Putamen (tissue), 1 donor: ENCODE measurements around the gene RSL1D1.

Experiments
- DNase-seq: peaks from one replicate; pipeline ENCODE4 v3.0.0-alpha.2; 2016; ENCODE audit warnings: low spot score

The RSL1D1 gene

DNA sequence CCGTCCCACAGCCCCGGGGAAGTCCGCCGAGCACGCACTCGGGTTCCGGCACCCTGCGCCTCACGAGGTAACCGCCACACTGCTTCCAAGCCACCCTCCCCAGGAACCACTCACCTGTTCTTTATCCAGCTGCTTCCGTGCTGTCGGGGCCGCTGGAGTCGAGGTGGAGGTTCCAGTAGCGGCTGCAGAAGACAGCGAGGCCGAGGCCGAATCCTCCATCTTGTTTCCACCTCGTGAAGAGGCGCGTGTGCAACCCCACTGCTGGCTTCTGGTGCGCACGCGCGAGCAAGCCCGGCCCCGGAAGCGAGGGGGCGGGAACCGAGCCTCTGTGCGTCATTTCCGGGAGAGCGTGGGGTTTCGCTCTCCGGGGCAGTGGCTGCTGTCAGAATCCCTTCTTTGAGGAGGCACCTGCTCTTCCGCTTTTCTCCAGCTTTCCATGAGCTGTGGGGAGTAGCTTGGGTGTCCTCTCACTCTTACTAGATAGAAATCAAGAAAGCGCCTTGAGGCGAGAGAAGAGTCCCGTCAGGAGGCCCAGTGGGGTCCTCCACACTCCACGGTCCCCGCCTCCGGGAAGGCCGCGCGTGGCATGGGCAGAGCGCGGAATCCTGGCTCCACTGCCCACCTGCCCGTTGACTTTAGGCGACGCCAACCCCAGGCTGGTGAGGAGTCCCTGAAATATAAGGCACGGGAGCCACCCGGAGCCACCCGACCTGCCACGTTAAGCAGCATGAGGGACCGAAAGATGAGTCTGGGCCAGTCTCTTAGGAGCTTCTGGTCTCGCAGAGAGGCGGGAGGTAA is at the start of gene RSL1D1:
Gene RSL1D1, minus strand, starts transcription at position 249 of the 798 bp plus-strand sequence. Its CDS starts 30 bp downstream, at position 219.
- peak; percentile 93 for DNase-seq

DNA sequence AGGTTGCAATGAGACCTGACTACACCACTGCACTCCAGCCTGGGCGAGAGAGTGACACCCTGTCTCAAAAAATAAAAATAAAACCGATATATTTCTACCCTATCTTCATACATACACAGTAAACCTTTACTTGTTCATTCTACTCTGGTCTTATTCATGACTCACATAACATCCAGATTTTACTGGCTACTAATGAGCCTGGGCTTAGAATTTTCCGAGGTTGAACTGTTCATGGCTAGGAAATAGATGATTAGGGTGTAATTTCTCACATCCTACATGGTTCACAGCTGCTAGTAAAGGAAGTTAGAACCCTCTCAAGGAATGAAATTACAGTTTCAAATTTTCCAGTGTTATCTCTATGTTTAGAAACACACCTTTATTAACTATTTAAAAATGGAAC is 49.7 kb upstream of the RSL1D1 start:
- no peak for DNase-seq

DNA sequence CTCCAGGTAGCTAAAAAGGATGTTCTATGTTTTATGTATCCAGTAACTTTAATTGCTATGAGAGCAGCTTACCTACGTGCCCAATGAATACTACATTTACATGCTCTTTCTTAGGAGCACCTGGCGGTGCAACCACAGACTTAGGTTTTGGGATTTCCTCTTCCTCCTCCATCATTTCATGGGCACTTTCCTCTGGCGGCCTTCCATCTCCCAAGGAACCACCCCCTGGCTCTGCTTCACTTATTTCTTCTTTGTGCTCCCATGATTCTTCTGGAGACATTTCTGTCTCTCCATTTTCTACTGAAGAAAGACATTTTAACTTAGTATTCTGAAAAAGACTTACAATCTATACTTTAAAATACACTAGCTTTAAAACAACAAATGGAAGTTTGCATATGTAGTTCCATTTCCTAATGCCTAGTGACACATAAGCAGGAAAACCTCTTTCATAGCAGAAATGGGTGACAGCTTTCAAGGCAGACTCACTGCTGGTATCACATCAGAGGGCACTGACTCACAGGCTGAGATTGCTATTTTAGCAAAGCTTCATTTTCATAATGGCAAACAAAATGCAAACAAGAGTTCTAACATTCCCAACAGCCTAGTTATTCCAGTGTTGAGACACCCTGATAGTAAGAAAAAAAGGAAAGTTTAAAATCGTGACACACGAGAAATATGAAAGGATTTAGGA is 45.3 kb upstream of the RSL1D1 start:
- DNase-seq, result no peak

DNA sequence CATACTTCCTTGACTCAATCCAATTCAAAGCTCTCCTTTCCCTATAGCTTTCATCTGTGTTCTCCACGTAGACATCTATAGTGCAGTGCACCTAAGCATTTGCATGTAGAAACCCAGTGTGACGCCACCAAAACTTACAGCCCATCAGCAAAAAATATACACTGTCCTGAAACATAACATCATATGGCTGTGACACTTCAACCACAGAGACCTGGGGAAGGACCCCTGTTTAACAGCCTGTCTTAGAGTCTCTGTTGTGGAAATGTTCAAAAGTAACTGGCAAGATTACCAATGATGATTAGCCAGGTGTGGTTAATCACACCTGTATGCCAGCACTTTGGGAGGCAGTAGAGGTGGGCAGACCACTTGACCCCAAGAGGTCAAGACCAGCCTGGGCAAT is 42.2 kb upstream of the RSL1D1 start:
- DNase-seq, result no peak

DNA sequence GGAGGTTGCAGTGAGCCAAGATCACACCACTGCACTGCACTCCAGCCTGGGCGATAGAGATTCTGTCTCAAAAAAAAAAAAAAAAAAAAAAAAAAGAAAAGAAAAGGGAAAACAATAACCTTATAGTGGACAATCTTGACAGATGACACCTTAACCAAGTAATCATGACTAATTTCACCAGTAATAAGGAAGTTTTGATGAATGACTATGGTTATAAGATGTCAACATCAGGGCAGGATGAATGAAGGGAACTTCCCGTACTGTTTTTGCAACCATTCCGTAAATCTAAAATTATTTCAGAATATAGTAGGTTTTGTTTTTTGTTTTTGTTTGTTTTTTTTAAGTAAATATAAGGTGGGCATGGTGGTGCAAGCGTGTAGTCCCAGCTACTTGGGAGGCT is 41.4 kb upstream of the RSL1D1 start:
- no peak for DNase-seq

DNA sequence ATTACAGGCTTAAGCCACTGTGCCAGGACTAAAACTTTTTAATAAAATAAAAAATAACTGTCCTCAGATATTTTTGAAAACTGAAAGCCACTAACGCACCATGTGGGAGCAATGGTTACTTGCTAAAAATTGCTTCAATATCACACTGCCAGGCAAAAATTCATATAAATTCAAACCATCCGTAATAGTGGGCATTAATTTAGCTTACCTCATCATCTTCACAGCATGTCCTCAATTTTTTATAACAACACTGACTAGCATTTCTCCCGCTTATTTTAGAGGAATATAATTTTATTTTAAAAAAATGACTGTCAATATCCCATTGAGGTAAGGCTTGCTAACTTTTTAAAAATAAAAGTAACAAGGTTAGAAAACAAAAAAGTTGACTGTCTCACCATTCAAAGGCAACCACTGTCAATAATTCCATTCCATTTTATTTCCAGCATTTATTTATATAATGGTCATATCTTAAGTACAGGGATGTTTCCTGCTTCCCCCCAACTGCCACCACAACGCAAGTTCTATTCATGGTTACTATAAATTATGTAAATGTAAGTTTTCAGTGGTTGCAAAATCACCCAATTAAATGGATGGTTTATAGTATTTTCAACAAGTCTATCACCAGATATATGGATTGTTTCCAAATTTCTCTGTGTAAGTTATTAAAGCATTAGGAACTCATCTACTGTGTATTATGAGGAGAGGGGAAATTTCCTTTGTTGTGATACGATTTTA is 39.1 kb upstream of the RSL1D1 start:
- DNase-seq, result no peak

DNA sequence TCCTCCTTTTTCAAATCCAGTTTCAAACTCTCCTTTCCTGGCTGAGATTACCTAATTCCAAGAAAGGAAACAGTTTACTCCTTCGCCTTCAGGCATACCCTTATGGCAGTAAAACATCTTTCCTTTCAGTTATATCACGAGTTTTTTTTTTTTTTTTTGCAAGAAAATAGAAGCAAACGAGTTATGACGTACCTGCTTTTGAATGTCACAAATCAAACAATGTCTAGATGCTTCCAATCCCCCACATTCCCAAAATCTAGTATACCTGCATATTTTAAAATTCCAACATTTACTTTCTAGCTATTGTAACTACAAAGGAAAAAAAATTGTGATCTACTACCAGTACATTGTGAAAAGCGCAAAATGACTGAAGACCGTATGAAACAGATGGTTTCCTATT is 35.5 kb upstream of the RSL1D1 start:
- DNase-seq, result no peak

DNA sequence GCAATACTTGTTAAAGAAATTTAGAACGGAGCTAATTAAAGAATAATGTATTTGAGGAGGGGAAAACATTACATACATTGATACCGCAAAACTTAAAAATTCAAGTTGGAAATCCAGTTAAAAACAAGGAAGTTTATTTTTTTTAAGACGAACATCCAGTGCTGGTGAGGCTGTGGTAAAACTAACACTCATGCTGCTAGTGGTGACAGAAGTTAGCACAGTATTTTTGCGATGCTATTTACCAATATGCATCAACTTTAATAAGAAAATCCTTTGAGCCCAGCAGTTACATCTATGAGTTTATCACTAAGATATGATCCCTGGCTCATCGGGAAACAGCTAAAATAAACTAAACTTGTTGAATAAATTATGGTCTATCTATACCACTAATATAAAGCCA is 32.7 kb upstream of the RSL1D1 start:
- no peak for DNase-seq

DNA sequence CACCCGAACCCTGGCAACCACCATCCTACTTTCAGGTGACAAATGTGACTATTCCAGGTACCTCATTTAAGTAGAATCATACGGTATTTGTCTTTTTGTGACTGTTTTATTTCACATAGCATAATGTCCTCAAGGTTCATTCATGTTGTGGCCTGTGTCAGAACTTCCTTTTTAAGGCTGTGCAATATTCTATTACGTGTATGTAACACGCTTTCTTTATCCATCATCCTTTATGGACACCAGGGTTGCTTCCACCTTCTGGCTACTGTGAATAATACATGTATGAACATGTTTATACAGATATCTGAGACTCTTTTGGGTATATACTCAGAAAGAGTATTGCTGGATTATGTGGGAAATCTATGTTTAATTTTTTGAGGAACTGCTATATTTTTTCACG is 28.7 kb upstream of the RSL1D1 start:
- DNase-seq, result no peak

DNA sequence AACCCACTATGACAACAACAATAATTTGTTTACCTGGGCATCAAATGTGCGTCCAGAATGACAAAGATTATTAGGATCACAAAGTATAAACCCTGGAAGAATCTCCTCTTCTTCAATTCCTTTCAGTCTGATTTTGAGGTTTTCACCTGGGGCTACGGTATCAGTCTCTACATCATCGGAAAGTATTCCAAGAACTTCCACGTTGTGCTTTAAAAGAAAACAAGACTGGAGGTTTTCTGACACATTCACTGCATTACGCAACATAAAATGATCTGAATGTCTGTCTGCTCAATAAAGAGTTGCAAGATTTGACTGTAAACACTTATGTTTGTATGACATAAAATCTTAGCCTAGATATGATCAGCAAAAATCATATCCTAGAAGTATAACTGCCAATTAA is 26.0 kb upstream of the RSL1D1 start:
- DNase-seq, result no peak

DNA sequence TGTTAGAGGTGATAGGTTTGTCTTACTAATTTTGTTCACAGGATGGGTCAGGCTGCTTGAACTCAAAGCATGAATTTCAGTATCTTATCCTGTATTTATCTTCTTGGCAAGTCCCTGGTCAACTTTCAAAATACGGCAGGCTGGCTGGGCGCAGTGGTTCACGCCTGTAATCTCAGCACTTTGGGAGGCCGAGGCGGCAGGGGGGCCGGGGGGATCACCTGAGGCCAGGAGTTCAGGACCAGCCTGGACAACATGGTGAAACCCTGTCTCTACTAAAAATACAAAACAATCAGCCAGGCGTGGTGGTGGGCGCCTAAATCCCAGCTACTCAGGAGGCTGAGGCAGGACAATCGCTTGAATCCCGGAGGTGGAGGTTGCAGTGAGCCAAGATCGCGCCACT is 25.0 kb upstream of the RSL1D1 start:
- no peak for DNase-seq

DNA sequence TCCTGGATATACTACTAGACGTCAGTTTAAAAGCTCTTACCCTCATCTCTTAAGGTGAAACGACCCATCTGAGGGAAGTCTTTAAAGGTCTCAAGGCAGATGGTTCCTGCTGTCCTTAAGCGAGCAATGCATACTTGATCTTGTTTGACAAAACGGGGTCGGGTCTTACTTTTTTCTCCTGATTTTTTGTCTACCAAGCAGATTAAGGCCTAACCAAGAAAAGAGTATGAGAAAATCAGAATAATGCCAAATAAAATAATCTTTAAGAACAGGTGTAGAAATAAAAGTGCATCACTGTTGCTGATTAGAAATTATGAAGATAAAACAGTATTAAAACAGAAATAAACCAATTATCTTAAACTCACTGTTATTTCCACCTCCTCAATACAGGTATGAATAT is 24.4 kb upstream of the RSL1D1 start:
- DNase-seq, result no peak

DNA sequence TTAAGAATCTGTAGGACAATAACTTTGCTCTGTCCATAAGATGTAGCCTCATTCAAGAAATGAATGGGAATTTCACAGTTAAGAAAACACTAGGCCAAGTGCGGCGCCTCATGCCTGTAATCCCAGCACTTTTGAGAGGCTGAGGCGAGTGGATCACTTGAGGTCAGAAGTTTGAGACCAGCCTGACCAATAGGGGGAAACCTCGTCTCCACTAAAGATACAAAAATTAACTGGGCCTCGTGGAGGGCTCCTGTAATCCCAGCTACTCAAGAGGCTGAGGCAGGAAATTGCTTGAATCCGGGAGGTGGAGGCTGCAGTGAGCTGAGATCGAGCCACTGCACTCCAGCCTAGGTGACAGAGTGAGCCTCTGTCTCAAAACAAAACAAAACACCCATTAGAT is 19.9 kb upstream of the RSL1D1 start:
- DNase-seq, result no peak

DNA sequence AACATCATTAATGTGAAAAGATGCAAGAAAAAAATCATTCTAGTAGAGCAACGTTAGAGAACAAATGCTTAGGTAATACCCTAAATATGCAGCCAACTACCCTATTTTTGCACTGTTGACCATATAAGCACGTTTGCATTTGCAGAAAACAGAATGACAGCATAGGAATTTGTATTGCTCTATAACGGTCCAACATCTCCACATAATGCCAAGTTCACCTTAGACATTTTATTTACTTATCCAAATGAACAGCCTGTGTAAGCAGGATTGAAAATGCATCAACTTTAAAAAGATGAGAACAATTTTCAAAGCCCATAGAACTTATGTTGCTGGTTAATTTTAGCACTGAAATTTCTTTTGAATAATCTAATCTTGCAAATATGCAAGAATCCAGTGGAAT is 19.1 kb upstream of the RSL1D1 start:
- no peak for DNase-seq

DNA sequence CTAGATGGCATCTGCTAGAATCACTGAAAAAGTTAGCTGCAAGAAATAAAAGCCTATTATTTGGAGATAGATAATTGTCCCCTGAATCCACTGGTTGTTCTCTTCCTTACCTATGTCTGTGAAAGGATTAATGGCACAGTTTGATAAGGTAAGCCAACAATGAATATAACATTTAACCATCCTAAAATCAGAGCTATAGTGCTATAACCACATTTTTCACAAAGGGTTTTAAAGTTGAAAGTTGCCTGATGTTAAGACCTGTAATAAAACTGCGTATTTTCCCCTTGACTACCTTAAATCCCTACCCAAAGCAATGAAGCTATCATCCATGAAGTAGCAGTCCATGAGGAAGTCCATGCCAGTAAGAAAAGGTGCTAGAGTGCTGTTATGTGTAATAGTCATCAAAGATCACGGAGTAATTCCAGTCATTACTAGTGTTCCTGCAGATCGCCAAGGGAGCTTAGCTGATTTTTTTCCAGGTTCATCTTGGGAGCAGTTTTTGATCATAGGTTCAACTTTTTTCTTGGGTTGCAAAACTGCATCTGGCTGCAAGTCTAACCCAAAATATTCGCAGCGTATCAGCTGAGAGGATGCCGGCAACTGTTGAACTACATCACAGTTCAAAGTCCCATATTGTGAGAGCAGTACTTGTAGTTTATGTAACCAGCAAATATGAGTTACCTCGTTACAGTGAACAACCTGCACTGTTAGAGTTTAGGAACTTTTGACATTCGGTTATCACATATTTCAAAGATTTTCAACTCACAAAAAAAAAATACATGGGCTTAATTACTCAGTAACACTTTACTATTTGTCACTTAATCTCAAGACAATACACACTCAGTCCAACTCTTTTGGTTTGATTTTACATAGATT is 18.2 kb upstream of the RSL1D1 start:
- no peak for DNase-seq

DNA sequence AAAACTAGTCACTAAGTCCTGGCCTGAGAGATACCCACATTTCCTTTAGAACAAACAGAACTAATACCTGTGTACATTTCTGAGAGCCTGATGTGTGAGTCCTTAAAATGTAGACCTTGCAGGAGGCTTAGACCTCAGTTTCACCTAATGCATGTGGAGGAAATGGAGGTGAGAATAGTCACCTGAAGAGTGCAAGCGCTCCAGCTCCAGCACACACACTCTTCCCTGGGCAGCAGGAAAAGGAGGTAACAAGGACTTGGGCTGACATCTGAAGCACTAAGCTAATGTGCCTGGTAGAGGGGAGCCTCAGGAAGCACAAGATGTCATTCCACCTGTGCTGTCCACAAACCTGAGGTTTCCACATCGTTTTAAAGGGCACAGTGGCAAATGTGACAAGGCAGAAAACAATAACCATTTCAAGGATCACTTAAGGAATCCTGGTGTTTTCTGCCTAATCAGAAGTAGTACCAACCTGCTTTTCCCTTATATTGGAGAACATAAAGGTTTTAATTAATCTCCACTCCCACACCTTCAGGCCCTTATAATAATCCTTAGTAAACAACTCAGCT is 17.2 kb upstream of the RSL1D1 start:
- DNase-seq, result no peak

DNA sequence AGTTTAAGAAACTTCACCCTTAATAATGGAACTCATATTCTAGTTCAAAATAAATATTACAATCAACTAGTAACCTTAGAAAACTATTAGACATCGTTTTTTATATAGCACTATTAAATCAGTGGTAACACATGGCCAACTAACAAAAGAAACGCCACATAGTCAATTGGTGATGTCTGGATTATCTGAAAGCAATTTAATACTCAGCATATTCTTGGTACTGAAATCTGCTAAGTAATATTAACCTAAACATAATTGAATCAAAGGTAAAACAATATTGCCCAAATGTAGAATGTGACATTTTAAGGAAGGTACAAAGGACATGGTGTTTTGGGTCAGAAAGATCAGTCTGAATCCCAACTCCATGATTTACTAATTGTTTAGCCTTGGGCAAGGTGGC is 11.1 kb upstream of the RSL1D1 start:
- no peak for DNase-seq

DNA sequence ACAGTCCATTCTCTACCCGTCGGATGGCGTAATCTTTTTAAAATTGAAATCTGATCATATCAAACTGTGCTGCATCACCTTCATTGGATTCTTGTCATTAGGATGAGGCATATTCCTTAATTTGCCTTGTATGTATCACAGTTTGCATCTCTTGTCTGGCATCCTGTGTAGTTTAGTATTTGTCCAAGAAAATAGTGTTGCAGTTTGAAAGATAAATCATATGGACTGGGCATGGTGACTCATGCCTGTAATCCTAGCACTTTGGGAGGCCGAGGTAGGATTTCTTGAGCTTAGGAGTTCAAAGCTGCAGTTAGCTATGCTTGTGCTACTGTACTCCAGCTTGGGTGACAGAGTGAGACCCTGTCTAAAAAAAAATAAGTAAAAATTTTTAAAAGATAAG is 5.8 kb upstream of the RSL1D1 start:
- no peak for DNase-seq

DNA sequence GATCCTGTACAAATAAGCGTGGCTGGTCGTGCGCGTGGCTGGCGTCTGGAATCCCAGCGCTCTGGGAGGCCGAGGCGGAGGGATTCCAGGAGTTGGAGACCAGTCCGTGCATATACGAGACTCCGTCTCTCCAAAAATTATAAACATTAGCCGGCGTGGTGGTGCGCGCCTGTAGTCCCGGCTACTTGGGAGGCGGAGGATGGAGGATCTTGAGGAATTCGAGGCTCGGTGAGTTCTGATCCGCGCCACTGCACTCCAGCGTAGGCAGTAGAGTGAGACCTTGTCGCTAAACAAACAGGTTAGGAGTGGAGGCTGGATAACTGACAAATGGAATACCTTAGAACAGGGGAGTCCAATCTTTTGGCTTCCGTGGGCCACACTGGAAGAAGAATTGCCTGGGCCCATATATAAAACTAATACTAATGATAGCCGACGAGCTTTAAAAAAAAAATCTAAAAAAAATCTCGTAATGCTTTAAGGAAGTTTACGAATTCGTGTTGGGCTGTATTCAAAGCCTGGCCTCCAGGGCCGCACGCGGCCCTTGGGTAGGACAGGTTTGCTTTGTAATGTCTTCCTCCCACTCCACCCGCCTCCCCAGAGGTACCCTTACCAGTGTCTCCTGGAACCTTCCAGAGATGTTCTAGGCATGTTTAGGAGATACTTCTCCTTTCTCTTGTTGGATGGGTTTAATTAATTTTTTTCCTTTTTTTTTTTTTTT is 909 bp upstream of the RSL1D1 start:
- no peak for DNase-seq

DNA sequence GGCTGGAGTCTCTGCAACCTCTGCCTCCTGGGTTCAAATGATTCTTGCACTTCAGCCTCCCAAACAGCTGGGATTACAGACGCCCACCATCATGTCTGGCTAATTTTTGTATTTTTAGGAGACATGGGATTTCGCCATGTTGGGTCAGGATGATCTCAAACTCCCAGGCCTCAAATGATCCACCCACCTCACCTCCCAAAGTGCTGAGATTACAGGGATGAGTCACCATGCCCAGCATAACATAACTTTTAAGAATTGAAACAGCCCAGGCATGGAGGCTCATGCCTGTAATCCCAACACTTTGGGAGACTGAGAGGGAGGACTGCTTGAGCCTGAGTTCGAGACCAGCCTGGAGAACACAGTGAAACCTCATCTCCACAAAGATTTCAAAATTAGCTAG is 2.5 kb downstream of the RSL1D1 start:
- DNase-seq, result no peak

DNA sequence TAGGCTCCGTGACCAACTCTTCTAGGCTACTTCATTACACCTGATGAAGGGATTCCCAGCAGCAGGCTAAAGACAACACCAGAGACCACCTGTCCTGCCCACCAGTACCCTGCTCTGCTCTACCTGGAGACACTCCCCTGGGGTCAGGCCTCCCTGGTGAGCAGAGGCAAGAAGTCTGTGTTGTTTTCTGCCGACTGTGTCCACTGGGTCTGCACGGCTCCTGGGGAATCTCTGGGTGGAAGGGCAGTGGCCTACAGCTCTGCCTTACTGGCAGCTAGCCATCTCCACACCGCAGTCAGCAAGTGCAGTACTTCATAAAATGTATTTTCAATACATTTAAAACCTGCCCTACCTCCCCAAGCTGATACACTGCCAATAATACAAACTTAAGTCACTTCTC is 6.8 kb downstream of the RSL1D1 start:
- no peak for DNase-seq
